D721Med (cell line): ENCODE measurements around the gene ACAD8.

Experiments
- DNase-seq: peaks from one replicate; pipeline ENCODE4 v3.0.0; 2011; ENCODE audit warnings: low spot score; ENCODE audit not compliant: insufficient read length
- FAIRE-seq: peaks from 2 replicates; lab custom pipeline; 2011; peaks lifted over from hg19 to GRCh38; lab: Jason Lieb, UNC
- CTCF ChIP-seq: IDR thresholded peaks from 2 replicates; pipeline ENCODE4 v1.5.1; 2012; ENCODE audit warnings: mild to moderate bottlenecking, control low read depth; ENCODE audit not compliant: insufficient read depth; ENCODE audit errors: missing control alignments

Gene ACAD8

DNA sequence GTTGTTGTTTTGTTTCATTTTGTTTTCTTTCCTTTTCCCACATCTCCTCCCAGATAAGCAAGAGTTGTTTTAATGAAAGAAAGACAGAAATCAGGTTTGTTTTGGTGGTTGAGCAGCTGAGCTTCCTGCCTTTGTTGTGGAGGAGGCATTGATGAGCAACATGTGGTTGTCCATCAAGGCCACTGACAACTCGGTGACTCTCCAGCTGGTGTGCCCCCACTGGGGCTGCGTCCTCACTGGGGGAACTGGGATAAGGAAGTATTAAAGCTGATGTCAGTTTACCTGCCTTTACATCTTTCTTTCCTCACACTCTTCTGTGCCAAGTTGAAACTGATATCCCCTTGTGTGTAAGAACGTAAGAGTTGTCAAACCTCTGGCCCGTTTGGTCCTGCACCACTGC, 23.0 kb upstream of the ACAD8 start:
- no peak for DNase-seq
- TF ChIP-seq CTCF: no peak
- no peak for FAIRE-seq

DNA sequence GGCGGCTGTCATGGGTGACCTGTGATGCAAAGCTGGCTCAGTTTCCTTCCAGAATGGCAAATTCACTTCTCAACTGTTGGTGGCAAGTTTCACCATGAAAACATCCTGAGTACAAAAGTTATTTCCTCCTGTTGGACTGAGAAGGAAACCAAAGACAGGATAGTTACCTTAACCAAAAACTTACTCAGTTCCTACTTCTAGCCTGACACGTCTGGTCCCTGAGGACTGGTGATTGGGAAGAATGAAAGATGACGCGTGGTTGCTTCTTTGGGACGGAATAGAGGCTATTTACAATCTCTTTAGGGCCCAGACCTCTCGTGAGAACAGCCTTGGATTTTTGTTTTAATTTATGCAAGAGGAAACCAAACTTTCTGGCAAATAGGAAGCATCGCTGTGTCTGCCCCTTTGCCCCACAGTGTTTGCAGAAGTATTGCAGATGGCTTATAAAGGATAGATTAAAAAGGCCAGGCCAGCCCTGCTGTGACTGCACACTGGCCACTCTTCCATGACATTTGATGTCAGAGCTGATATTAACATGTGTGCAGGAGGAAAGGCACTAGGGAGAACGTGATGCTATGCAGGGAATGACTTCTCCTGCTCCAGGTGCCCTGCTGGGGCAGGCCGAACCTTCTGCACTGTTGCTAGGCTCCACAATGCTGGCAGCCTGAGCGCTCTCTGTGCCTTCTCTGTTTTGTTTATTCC, 21.3 kb upstream of the ACAD8 start:
- no peak for FAIRE-seq

DNA sequence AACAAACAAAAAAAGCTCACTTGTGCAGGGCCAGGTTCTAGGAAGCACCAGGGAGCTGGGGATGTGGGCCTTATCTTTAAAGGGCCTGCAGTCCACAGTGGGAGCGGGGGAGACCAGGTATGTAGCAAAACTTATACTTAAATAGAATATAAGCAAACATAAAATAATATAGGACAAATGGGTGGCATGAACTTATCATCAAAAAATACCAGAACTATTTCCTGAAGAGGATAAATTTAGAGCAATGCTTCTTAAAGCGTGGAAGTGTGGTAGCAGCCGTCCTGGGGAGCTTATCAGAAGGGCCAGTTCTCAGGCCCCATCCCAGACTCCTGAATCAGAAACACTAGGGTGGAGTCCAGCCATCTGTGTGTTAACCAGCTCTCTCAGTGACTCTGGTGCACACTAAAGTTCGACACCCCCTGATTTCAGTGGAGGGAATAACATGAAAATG, 19.6 kb upstream of the ACAD8 start:
- no peak for TF ChIP-seq CTCF
- no peak for FAIRE-seq

More for the DNA sequence above, 21.3 kb upstream of the ACAD8 start:
- no peak for DNase-seq
- no peak for TF ChIP-seq CTCF

GRCh38 chr11:134235399-134235798, 18.0 kb upstream of the ACAD8 start:
- no peak for DNase-seq
- no peak for TF ChIP-seq CTCF
- no peak for FAIRE-seq

More for the DNA sequence above, 19.6 kb upstream of the ACAD8 start:
- DNase-seq: no peak

GRCh38 chr11:134236834-134237556, 16.4 kb upstream of the ACAD8 start:
- no peak for TF ChIP-seq CTCF
- DNase-seq (no peak), FAIRE-seq (no peak)

DNA sequence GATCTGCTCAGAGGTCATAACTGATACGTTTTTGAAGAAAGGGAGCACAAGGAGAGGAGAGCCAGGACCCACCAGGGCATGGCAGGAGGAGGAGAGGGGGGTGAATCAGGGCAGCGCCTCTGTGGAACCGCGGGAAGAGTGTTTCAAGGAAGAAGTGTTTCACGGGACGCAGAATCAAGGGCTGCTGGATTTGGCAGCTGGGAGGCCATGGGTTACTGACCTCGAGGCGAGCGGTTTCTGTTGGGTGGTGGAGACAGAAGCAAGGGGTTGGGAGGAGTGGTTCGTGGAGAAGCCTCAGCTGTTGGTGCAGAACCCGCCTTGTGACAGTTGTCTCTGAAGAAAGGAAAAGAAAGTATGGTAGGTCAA, 15.8 kb upstream of the ACAD8 start:
- no peak for TF ChIP-seq CTCF
- FAIRE-seq (no peak), DNase-seq (no peak)

DNA sequence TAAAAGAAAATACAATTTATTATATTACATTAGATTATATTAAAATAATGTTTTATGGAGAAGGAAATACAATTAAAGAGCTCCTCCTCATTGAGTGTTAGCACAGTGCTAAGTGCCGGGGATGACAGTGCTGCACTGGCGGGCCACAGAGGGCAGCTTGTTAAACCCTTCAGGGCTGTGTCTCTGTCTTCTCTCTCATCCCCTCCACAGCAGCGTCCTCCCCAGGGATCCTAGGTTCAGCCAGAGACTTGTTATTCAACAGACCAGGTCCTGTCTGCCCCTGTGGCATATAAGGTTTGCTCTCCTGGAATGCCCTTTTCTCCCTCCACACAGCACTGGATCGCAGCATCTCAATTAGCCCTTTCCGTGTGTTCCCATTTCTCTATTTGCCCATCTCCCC, 14.4 kb upstream of the ACAD8 start:
- TF ChIP-seq CTCF: no peak
- DNase-seq (no peak), FAIRE-seq (no peak)
